Measurements from ENCODE around the gene MYO5B. TPM values are rescaled to one million over a fixed set of nuclear protein-coding genes. Genes with fewer than 3 reads are reported as not detected.

The MYO5B gene
- total RNA-seq, 1 experiment from 2014 or later, result 25.9 TPM

- ChIA-PET CTCF (interaction anchor here (0.7 to 1.4 kb wide), 2 partner anchors 17 to 195 kb away, joined by 3 to 4 read pairs; no protein-coding TSS in a partner anchor), POLR2A (interaction anchor here (0.8 kb wide), 1 partner anchor 12 kb away, joined by 3 read pairs; no protein-coding TSS in a partner anchor)
- H3K4me3 Mint-ChIP-seq (ENCODE audit: unreplicated experiment), result no peak overlapping the region
- no peaks in the 10 kb centered on the region for H3K9me3 Mint-ChIP-seq (ENCODE audit: unreplicated experiment)
- no peak for DNase-seq (ENCODE audit: unreplicated experiment)
- TF ChIP-seq CTCF (IDR thresholded peaks at IDR 0.05; ENCODE audit: unreplicated experiment), result no peak
- peaks cover 15% of the 10 kb centered on the region for H3K4me1 Mint-ChIP-seq (ENCODE audit: insufficient read depth, unreplicated experiment)
- BruUV-seq (replicated peaks), result no TSS peak
- intact Hi-C loops (cut with micrococcal nuclease), result no loop called here
- no peaks in the 10 kb centered on the region for H3K36me3 Mint-ChIP-seq (ENCODE audit: insufficient read depth, unreplicated experiment)
- no peaks in the 10 kb centered on the region for H3K27me3 Mint-ChIP-seq (ENCODE audit: insufficient read depth, unreplicated experiment)
- no peak overlapping the region for H3K27ac Mint-ChIP-seq (ENCODE audit: low read depth, unreplicated experiment)
Observed at GRCh38 chr18:50127516-50128210, 67.3 kb downstream of the MYO5B start.

GRCh38 chr18:50126471-50126870 lies 68.5 kb downstream of the MYO5B start:
- intact Hi-C loops (cut with micrococcal nuclease), result no loop called here
- peaks cover 7% of the 10 kb centered on the region for H3K4me1 Mint-ChIP-seq (ENCODE audit: insufficient read depth, unreplicated experiment)

GRCh38 chr18:50125456-50125855 lies 69.5 kb downstream of the MYO5B start:
- no peaks in the 10 kb centered on the region for H3K27me3 Mint-ChIP-seq (ENCODE audit: insufficient read depth, unreplicated experiment)
- DNase-seq (ENCODE audit: unreplicated experiment), result no peak
- H3K36me3 Mint-ChIP-seq (ENCODE audit: insufficient read depth, unreplicated experiment), result no peaks in the 10 kb centered on the region
- ChIA-PET POLR2A (no interaction called here), CTCF (no interaction called here)
- intact Hi-C loops (cut with micrococcal nuclease), result no loop called here
- H3K9me3 Mint-ChIP-seq (ENCODE audit: unreplicated experiment), result no peaks in the 10 kb centered on the region
- H3K4me1 Mint-ChIP-seq (ENCODE audit: insufficient read depth, unreplicated experiment), result peaks cover 5% of the 10 kb centered on the region
- no peak for TF ChIP-seq CTCF (IDR thresholded peaks at IDR 0.05; ENCODE audit: unreplicated experiment)
- H3K27ac Mint-ChIP-seq (ENCODE audit: low read depth, unreplicated experiment), result no peak overlapping the region
- no peak overlapping the region for H3K4me3 Mint-ChIP-seq (ENCODE audit: unreplicated experiment)
- BruUV-seq (replicated peaks), result no TSS peak

More at GRCh38 chr18:50126471-50126870, 68.5 kb downstream of the MYO5B start:
- TF ChIP-seq CTCF (IDR thresholded peaks at IDR 0.05; ENCODE audit: unreplicated experiment), result no peak
- ChIA-PET POLR2A (no interaction called here), CTCF (interaction anchor here (0.5 to 1.4 kb wide), 3 partner anchors 12 to 34 kb away, joined by 3 read pairs; no protein-coding TSS in a partner anchor)
- Mint-ChIP-seq H3K27me3 (ENCODE audit: insufficient read depth, unreplicated experiment) (no peaks in the 10 kb centered on the region), H3K9me3 (ENCODE audit: unreplicated experiment) (no peaks in the 10 kb centered on the region), H3K36me3 (ENCODE audit: insufficient read depth, unreplicated experiment) (no peaks in the 10 kb centered on the region), H3K4me3 (ENCODE audit: unreplicated experiment) (no peak overlapping the region), H3K27ac (ENCODE audit: low read depth, unreplicated experiment) (no peak overlapping the region)
- no TSS peak for BruUV-seq (replicated peaks)
- no peak for DNase-seq (ENCODE audit: unreplicated experiment)

- Mint-ChIP-seq H3K27me3 (ENCODE audit: insufficient read depth, unreplicated experiment) (no peaks in the 10 kb centered on the region), H3K36me3 (ENCODE audit: insufficient read depth, unreplicated experiment) (no peaks in the 10 kb centered on the region), H3K4me1 (ENCODE audit: insufficient read depth, unreplicated experiment) (peaks cover 7% of the 10 kb centered on the region), H3K27ac (ENCODE audit: low read depth, unreplicated experiment) (no peak overlapping the region), H3K9me3 (ENCODE audit: unreplicated experiment) (no peaks in the 10 kb centered on the region), H3K4me3 (ENCODE audit: unreplicated experiment) (no peak overlapping the region)
- no peak for DNase-seq (ENCODE audit: unreplicated experiment)
- BruUV-seq (replicated peaks), result no TSS peak
- intact Hi-C loops (cut with micrococcal nuclease), result loop anchor here (10.0 kb wide), 1 partner anchor 236 kb away; no protein-coding TSS in a partner anchor
- ChIA-PET CTCF (interaction anchor here (0.5 to 1.3 kb wide), 4 partner anchors 74 to 205 kb away, joined by 3 to 4 read pairs (median 3); partner anchors contain the start of gene MYO5B), POLR2A (interaction anchor here (0.7 kb wide), 1 partner anchor 29 kb away, joined by 3 read pairs; no protein-coding TSS in a partner anchor)
- TF ChIP-seq CTCF (IDR thresholded peaks at IDR 0.05; ENCODE audit: unreplicated experiment), result no peak
Observed at GRCh38 chr18:50119296-50119695, 75.7 kb downstream of the MYO5B start.
